Measurements from ENCODE around the gene CDRT15L2. TPM values are rescaled to one million over a fixed set of nuclear protein-coding genes. Genes with fewer than 3 reads are reported as not detected.
"Not testable (repeated sequence)": the region's sequence is repeated elsewhere in the genome, so short reads cannot be mapped to it uniquely, and the experiment has no call there.

The CDRT15L2 gene
- not detected in 2 replicates for total RNA-seq

GRCh38 chr17:20579424-20579823 lies at the start of gene CDRT15L2:
TSS of gene CDRT15L2 (plus strand) at chr17:20579724. CDS start at chr17:20579744, 20 bp downstream.
- H3K27ac Mint-ChIP-seq; H3K4me3 Mint-ChIP-seq; H3K27me3 Mint-ChIP-seq; H3K4me1 Mint-ChIP-seq; ATAC-seq (ENCODE audit: low read depth); H3K36me3 Mint-ChIP-seq (ENCODE audit: low read depth); POLR2A ChIA-PET; CTCF ChIA-PET; H3K9me3 Mint-ChIP-seq; intact Hi-C loops (cut with micrococcal nuclease); DNase-seq: not testable (repeated sequence)

DNA sequence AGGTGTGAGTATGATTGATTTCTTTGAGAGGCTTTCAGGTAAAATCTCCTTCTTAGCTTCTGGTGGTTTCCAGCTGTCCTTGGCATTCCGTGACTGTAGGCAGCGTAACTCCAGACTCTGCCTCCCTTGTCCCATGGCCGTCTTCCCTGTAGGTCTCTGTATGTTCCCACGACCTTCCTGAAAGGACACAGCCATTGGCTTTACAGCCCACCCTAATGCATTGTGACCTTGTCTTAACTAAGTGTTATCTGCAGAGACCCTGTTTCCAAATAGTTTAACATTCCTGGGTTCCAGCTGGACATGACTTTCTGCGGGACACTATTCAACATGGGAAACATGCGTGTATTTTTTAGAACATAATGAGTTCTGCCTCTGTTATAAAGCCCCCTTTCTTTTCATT lies 49.4 kb upstream of the CDRT15L2 start:
- H3K27ac Mint-ChIP-seq; intact Hi-C loops (cut with micrococcal nuclease); H3K4me3 Mint-ChIP-seq; DNase-seq; CTCF ChIA-PET; ATAC-seq (ENCODE audit: low read depth); H3K27me3 Mint-ChIP-seq; POLR2A ChIA-PET; H3K36me3 Mint-ChIP-seq (ENCODE audit: low read depth); H3K9me3 Mint-ChIP-seq: not testable (repeated sequence)
- peaks cover 11% of the 10 kb centered on the region for H3K4me1 Mint-ChIP-seq

DNA sequence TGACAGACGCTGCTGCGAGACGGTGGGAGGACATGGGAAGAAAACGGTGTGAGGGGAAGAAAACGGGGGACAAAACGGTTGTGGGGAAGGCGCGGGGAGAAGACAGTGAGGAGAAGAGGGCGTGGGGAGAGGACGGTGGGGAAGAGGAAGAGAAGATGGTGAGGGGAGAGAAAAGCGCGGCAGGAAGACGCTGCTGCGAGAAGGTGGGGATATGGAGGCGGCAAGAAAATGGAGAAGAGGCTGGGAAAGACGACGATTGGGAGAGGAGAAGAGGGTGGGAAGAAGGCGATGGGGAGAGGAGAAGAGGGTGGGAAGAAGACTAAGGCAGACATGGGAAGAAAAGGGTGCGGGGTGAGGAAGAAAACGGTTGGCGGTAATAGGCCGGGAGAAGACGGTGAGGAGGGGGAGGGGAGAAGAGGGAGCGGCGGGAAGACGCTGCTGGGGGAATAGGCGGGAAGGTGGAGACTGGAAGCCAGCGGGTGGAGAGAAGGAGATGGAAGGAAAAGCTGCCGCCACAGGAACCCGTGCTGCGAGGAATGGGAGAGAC lies 46.9 kb upstream of the CDRT15L2 start:
- H3K36me3 Mint-ChIP-seq (ENCODE audit: low read depth); DNase-seq; H3K27me3 Mint-ChIP-seq; CTCF ChIA-PET; H3K9me3 Mint-ChIP-seq; POLR2A ChIA-PET; intact Hi-C loops (cut with micrococcal nuclease): not testable (repeated sequence)
- H3K27ac Mint-ChIP-seq = peak overlapping the region; percentile 18
- H3K4me3 Mint-ChIP-seq = peak overlapping the region; percentile 66
- peak; percentile 6 for ATAC-seq (ENCODE audit: low read depth)
- peaks cover 12% of the 10 kb centered on the region for H3K4me1 Mint-ChIP-seq

DNA sequence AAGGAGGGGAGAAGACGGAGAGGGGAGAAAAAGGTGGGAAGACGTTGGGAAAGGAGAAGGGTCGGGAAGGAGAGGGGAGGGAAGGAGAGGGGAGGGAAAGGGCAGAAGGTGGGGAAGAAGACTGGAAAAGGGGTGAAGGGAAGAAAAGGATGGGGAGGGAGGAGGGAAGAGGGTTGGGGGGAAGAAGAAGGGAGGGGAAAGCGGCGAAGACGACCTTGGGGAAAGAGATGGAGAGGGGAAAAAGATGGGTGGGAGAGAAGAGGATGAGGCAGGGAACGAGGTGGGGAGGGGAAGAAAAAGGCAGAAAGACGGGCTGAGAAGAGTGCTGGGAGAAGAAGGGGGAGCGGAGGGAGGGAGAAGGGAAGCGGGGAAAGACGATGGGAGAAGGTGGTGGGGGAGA lies 46.3 kb upstream of the CDRT15L2 start:
- intact Hi-C loops (cut with micrococcal nuclease); CTCF ChIA-PET; DNase-seq; ATAC-seq (ENCODE audit: low read depth); H3K36me3 Mint-ChIP-seq (ENCODE audit: low read depth); H3K27me3 Mint-ChIP-seq; H3K9me3 Mint-ChIP-seq; POLR2A ChIA-PET: not testable (repeated sequence)
- peak overlapping the region; percentile 18 for H3K27ac Mint-ChIP-seq
- peak overlapping the region; percentile 66 for H3K4me3 Mint-ChIP-seq
- H3K4me1 Mint-ChIP-seq = peaks cover 12% of the 10 kb centered on the region

GRCh38 chr17:20534711-20535550 lies 44.6 kb upstream of the CDRT15L2 start:
- H3K27me3 Mint-ChIP-seq; ATAC-seq (ENCODE audit: low read depth); intact Hi-C loops (cut with micrococcal nuclease); DNase-seq; POLR2A ChIA-PET; H3K4me3 Mint-ChIP-seq; H3K36me3 Mint-ChIP-seq (ENCODE audit: low read depth); H3K9me3 Mint-ChIP-seq; H3K27ac Mint-ChIP-seq; CTCF ChIA-PET: not testable (repeated sequence)
- peaks cover 12% of the 10 kb centered on the region for H3K4me1 Mint-ChIP-seq

DNA sequence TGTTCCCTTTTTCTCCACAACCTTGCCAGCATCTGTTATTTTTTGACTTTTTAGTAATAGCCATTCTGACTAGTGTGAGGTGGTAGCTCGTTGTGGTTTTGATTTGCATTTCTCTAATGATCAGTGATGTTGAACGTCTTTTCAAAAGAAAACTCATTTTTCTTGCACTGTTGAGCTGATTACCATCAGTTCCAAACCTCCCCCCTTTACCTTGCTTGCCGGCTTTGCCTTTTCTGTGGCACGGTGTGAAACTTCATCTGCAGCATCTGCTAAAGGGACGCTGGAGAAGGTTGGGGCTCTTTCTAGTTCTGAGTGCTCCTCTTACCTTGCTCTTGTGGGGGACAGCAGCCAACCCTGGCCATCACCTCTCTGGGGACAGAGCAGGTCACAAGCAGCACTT lies 39.1 kb upstream of the CDRT15L2 start:
- DNase-seq; CTCF ChIA-PET; POLR2A ChIA-PET; H3K9me3 Mint-ChIP-seq; H3K27me3 Mint-ChIP-seq; intact Hi-C loops (cut with micrococcal nuclease); H3K36me3 Mint-ChIP-seq (ENCODE audit: low read depth); H3K27ac Mint-ChIP-seq; H3K4me3 Mint-ChIP-seq: not testable (repeated sequence)
- ATAC-seq (ENCODE audit: low read depth) = peak; percentile 94
- H3K4me1 Mint-ChIP-seq = peaks cover 11% of the 10 kb centered on the region

DNA sequence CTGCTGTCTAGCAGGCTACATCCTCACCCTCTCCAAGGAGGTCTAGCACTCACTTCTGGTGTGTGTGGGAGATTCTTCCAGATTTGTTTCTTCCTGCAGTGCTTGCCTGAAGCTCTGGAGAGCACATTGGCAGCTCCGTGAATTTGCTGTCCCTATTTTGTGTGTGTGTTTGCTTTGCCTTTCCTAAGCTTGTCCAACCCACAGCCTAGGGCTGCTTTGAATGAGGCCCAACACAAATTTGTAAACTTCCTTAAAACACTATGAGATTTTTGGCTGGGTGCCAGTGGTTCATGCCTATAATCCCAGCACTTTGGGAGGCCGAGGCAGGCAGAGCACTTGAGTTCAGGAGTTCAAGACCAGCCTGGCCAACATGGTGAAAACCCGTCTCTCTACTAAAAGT lies 38.7 kb upstream of the CDRT15L2 start:
- POLR2A ChIA-PET; H3K36me3 Mint-ChIP-seq (ENCODE audit: low read depth); CTCF ChIA-PET; ATAC-seq (ENCODE audit: low read depth); DNase-seq; H3K9me3 Mint-ChIP-seq; H3K27me3 Mint-ChIP-seq; H3K27ac Mint-ChIP-seq; intact Hi-C loops (cut with micrococcal nuclease): not testable (repeated sequence)
- H3K4me1 Mint-ChIP-seq = peaks cover 11% of the 10 kb centered on the region
- peak overlapping the region; percentile 24 for H3K4me3 Mint-ChIP-seq

- peaks cover 11% of the 10 kb centered on the region for H3K4me1 Mint-ChIP-seq
- DNase-seq; H3K27me3 Mint-ChIP-seq; CTCF ChIA-PET; H3K9me3 Mint-ChIP-seq; H3K27ac Mint-ChIP-seq; intact Hi-C loops (cut with micrococcal nuclease); H3K4me3 Mint-ChIP-seq; H3K36me3 Mint-ChIP-seq (ENCODE audit: low read depth); POLR2A ChIA-PET; ATAC-seq (ENCODE audit: low read depth): not testable (repeated sequence)
Observed at GRCh38 chr17:20541853-20542546, 37.5 kb upstream of the CDRT15L2 start.

DNA sequence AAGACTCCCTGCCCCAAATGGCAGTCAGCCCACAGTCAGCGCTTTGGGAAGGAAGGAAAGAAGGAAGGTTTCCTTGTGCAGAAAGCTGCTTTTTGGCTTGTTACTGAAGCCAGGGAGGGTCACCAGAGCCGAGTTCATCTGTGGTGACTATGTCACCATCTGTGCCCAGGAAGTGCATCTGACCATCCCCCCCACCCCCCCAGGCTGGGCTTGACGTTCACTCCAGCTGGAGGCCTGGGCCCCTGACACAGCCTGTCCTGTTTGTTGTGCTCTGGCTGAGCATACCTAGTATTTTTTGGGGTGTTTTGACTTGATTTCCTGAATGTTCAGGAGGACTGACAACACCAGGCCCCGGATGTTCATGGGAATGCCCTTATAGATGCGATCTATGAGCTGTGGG lies 31.6 kb upstream of the CDRT15L2 start:
- H3K36me3 Mint-ChIP-seq (ENCODE audit: low read depth); H3K27me3 Mint-ChIP-seq; CTCF ChIA-PET; H3K4me3 Mint-ChIP-seq; H3K27ac Mint-ChIP-seq; POLR2A ChIA-PET; H3K9me3 Mint-ChIP-seq; DNase-seq; ATAC-seq (ENCODE audit: low read depth); intact Hi-C loops (cut with micrococcal nuclease); H3K4me1 Mint-ChIP-seq: not testable (repeated sequence)

GRCh38 chr17:20552920-20553319 lies 26.6 kb upstream of the CDRT15L2 start:
- intact Hi-C loops (cut with micrococcal nuclease); POLR2A ChIA-PET; H3K27ac Mint-ChIP-seq; H3K4me1 Mint-ChIP-seq; CTCF ChIA-PET; H3K4me3 Mint-ChIP-seq; H3K36me3 Mint-ChIP-seq (ENCODE audit: low read depth); H3K27me3 Mint-ChIP-seq; ATAC-seq (ENCODE audit: low read depth); DNase-seq; H3K9me3 Mint-ChIP-seq: not testable (repeated sequence)

DNA sequence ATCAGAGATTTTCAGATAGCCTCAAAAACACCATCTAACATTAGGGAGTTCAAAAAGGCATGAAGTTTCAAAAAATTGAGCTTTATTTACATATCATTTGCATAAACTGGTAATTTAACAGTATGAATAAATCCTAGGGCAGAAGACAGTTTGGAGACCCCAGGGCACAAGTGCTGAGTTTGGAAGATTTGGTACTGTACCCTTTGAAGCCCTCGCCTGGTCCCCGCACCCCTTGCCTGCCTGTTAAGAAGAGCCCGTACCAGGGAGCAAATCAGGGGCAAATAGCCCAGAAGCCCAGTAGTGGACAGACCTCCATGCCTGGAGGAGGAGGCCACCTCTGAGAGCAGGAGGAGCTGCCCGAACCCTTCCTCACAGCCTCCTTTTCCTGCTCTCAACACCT lies 24.8 kb upstream of the CDRT15L2 start:
- H3K4me3 Mint-ChIP-seq; DNase-seq; H3K4me1 Mint-ChIP-seq; H3K27me3 Mint-ChIP-seq; intact Hi-C loops (cut with micrococcal nuclease); CTCF ChIA-PET; H3K36me3 Mint-ChIP-seq (ENCODE audit: low read depth); ATAC-seq (ENCODE audit: low read depth); POLR2A ChIA-PET; H3K27ac Mint-ChIP-seq; H3K9me3 Mint-ChIP-seq: not testable (repeated sequence)
